Measurements from ENCODE around the gene CNTNAP5. TPM values are rescaled to one million over a fixed set of nuclear protein-coding genes. Genes with fewer than 3 reads are reported as not detected.

CNTNAP5 gene
- total and polyA plus RNA-seq, 12 donors = 0.08 to 4.9 (median 0.96) TPM; not detected in 5

DNA sequence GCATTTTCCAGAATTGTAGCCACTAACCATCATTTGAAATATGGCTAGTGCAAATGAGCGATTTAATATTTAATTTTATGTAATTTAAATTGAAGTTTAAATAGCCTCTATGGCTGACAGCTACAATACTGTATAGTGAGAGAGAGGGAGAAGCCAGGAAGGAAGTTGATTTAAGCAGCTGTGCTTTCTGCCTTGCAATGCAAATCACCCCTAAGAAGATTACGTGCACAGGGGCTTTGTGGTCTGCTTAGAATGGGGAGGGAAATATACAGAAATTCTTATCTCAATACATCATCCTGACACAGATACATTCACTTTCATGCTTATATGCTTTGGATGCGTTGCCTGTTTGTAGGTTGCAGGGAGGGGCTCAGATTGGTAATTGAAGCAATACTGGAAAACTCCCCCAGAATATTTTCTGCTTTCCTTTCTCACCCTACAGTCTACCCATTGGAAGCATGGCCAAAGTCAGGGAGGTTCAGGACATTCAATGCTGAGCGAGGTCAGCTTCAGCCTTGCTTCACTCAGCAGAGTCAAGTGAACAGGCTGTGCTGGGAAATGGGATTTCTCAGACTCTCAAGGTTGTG lies 674.0 kb downstream of the CNTNAP5 start:
- H3K4me1 ChIP-seq (replicated peaks in 1 of 2) = no peaks in the 10 kb centered on the region
- H3K27ac ChIP-seq = no peak overlapping the region
- TF ChIP-seq POLR2A (IDR thresholded peaks at IDR 0.05) = no peak
- TF ChIP-seq, protein P1, sequence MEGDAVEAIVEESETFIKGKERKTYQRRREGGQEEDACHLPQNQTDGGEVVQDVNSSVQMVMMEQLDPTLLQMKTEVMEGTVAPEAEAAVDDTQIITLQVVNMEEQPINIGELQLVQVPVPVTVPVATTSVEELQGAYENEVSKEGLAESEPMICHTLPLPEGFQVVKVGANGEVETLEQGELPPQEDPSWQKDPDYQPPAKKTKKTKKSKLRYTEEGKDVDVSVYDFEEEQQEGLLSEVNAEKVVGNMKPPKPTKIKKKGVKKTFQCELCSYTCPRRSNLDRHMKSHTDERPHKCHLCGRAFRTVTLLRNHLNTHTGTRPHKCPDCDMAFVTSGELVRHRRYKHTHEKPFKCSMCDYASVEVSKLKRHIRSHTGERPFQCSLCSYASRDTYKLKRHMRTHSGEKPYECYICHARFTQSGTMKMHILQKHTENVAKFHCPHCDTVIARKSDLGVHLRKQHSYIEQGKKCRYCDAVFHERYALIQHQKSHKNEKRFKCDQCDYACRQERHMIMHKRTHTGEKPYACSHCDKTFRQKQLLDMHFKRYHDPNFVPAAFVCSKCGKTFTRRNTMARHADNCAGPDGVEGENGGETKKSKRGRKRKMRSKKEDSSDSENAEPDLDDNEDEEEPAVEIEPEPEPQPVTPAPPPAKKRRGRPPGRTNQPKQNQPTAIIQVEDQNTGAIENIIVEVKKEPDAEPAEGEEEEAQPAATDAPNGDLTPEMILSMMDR (IDR thresholded peaks at IDR 0.05) = no peak
- intact Hi-C loops (cut with DNase I) = no loop called here
- no peak overlapping the region for H3K4me3 ChIP-seq
- H3K36me3 ChIP-seq (replicated peaks in 1 of 2) = no peaks in the 10 kb centered on the region
- 76 to 89% (median 80%) methylated on average over 3 to 4 of the region's 4 CpGs for WGBS, 4 donors
- H3K27me3 ChIP-seq = no peaks in the 10 kb centered on the region
- no peak for DNase-seq
- H3K9me3 ChIP-seq (replicated peaks in 1 of 3) = no peaks in the 10 kb centered on the region

DNA sequence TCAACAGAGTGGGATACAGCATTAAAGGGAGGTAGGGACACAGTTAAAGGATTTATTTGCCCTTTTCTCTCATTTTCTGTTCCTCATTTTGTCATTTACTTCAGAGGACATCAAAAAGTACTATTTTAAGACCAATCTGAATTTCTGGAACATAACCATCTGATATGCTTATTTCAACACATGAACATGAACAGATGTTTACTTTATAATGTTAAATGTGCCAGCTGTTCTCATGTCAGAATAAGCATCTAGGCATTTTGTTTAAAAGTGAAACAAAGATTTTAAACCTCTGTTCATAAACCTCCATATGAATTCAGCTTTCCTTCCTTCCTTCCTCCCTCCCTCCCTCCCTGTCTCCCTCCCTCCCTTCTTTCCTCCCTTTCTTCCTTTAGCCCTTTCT lies 677.7 kb downstream of the CNTNAP5 start:
- Histone ChIP-seq H3K4me1 (replicated peaks in 1 of 2) (no peaks in the 10 kb centered on the region), H3K27me3 (no peaks in the 10 kb centered on the region), H3K9me3 (replicated peaks in 1 of 3) (no peaks in the 10 kb centered on the region), H3K4me3 (no peak overlapping the region), H3K36me3 (replicated peaks in 1 of 2) (no peaks in the 10 kb centered on the region), H3K27ac (no peak overlapping the region)
- TF ChIP-seq, protein P1 (IDR thresholded peaks at IDR 0.05) = no peak
- TF ChIP-seq POLR2A (IDR thresholded peaks at IDR 0.05) = no peak
- DNase-seq = no peak
- intact Hi-C loops (cut with DNase I) = no loop called here

DNA sequence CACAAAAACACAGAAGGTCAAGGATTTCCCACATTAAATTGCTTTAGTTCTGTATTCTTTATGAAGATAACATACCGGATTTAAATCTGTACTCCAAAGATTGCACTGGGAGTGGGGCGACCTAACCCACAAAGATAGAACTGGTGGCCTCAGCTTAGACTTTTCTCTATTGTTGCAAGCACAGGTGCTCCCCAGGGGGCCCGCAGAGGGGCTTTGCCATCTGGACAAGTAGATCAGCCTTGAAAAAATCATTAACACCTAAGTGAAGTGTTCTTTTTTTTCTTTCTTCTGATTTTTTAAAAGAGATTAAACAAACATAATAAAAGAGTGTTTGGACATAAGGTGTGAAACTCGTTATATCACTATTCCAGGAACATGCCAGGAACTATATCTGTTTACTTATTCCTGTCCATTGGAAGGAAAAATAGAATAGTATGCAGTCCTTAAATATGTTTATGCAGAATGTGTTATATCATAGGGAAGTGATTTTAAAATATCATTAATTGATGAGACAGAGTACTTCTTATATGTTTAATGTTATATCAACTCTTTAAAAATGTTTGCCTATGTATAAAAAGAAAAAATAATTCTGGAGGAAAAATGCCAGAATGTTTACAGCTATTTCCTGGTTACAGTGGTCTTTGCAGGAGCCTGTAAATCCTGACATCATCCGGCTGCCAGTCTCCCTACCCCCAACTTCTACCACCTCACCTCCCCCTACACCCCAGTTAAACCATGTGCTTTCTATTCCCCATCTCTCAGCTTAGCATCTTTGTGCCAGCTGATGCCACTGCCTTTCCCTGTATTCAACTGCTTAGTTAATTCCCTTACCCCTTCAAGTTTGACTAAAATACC lies 679.2 kb downstream of the CNTNAP5 start:
- WGBS, 4 donors = 46 to 52% (median 48%) methylated on average over 5 of the region's 5 CpGs
- intact Hi-C loops (cut with DNase I) = no loop called here

DNA sequence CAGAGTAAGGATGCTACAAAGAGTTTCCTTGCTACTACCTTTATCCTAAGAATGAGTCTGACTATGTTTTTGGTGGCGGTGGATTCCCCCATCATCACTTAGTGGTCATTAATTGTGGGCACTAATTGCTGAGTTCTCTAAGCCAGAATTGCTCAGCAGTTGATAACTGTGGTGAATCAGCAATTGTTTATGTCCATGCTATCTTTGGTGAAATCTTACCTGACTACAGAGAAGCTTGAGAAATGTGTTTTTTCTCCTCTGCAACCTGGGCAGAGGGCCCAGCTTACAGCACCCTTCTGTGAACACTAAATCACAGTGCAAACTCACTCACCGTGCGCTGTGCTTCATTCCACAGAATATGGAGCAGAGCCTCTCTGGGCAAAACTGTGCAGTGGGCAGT lies 683.6 kb downstream of the CNTNAP5 start:
- H3K27ac ChIP-seq = no peak overlapping the region
- intact Hi-C loops (cut with DNase I) = no loop called here
- no peak overlapping the region for H3K4me3 ChIP-seq
- TF ChIP-seq, protein P1 (IDR thresholded peaks at IDR 0.05) = no peak
- TF ChIP-seq POLR2A (IDR thresholded peaks at IDR 0.05) = no peak
- no peaks in the 10 kb centered on the region for H3K36me3 ChIP-seq (replicated peaks in 1 of 2)
- DNase-seq = no peak
- 57 to 76% (median 61%) methylated on average over 3 of the region's 3 CpGs for WGBS, 4 donors
- no peaks in the 10 kb centered on the region for H3K27me3 ChIP-seq
- H3K9me3 ChIP-seq (replicated peaks in 1 of 3) = no peaks in the 10 kb centered on the region
- H3K4me1 ChIP-seq (replicated peaks in 1 of 2) = no peaks in the 10 kb centered on the region

More for the DNA sequence above, 679.2 kb downstream of the CNTNAP5 start:
- H3K36me3 ChIP-seq (replicated peaks in 1 of 2) = no peaks in the 10 kb centered on the region
- H3K4me3 ChIP-seq = no peak overlapping the region
- H3K27me3 ChIP-seq = no peaks in the 10 kb centered on the region
- no peak overlapping the region for H3K27ac ChIP-seq
- TF ChIP-seq, protein P1 (IDR thresholded peaks at IDR 0.05) = no peak
- TF ChIP-seq POLR2A (IDR thresholded peaks at IDR 0.05) = no peak
- no peaks in the 10 kb centered on the region for H3K9me3 ChIP-seq (replicated peaks in 1 of 3)
- no peaks in the 10 kb centered on the region for H3K4me1 ChIP-seq (replicated peaks in 1 of 2)
- no peak for DNase-seq
